H1 (cell line): ENCODE measurements around the gene NPBWR2. TPM values are rescaled to one million over a fixed set of nuclear protein-coding genes. Genes with fewer than 3 reads are reported as not detected.

Source experiments
- CBX5 ChIP-seq: fragments of 300-800, 300-1000 bp; sonication (generic); IDR thresholded peaks from 2 replicates; pipeline ENCODE4 v1.7.1; 2016; ENCODE audit warnings: antibody characterized with exemption, low read length, low read depth
- NRF1 ChIP-seq: IDR thresholded peaks from 2 replicates; pipeline ENCODE4 v1.6.1; 2011; ENCODE audit warnings: mild to moderate bottlenecking, low read depth, low read length, improper control_type of control experiment
- POLR2A ChIP-seq, 2 experiments: IDR thresholded peaks; 1 replicate in 1 of 2; 2 replicates in 1 of 2; pipeline ENCODE4 v1.6.1; 2011; ENCODE audit warnings: low read depth in 2 of 2, low read length in 2 of 2, mild to moderate bottlenecking in 2 of 2; ENCODE audit errors: control extremely low read depth in 1 of 2
- POLR2AphosphoS5 ChIP-seq: IDR thresholded peaks from 2 replicates; pipeline ENCODE4 v1.6.1; 2011; ENCODE audit warnings: low read depth, low read length
- POU5F1 ChIP-seq: IDR thresholded peaks from 2 replicates; pipeline ENCODE4 v1.6.1; 2011; ENCODE audit warnings: low read depth, mild to moderate bottlenecking, low read length, moderate library complexity
- SUZ12 ChIP-seq: fragments of 200-600 bp; sonication (generic); IDR thresholded peaks from 2 replicates; pipeline ENCODE4 v1.6.1; 2012; ENCODE audit warnings: mild to moderate bottlenecking, inconsistent platforms, low read length, moderate library complexity, mixed read lengths
- TEAD4 ChIP-seq: IDR thresholded peaks from 2 replicates; pipeline ENCODE4 v1.6.1; 2012; ENCODE audit warnings: low read depth, low read length, inconsistent platforms, mixed read lengths
- ZNF274 ChIP-seq: IDR thresholded peaks from 2 replicates; pipeline ENCODE4 v1.7.0; 2012; ENCODE audit warnings: low read length, borderline replicate concordance; ENCODE audit errors: extremely low read depth
- polyA plus RNA-seq, 7 experiments: library from polyadenylated mRNA; depleted of rRNA in 3 of 7; stranded (reverse) in 5 of 7; unstranded in 2 of 7; fragments of >200 nt in 5 of 7; fragments of 200-250 nt in 2 of 7; gene quantifications; 1 replicate in 5 of 7; 2 replicates in 1 of 7; 4 replicates in 1 of 7; pipeline versions ENCODE4 v1.2.1 to v1.2.3, GENCODE V29; 2011 to 2013; ENCODE audit warnings: missing spikeins in 2 of 7, mixed read lengths in 2 of 7
- total RNA-seq: library from RNA; stranded (reverse); fragmentation: NEBNext Ultra II Directional; extraction: Animal tissue kit (Norgen Biotek cat#: 25700); gene quantifications from 2 replicates; pipeline ENCODE4 v1.2.1, GENCODE V29; 2021
- TF ChIP-seq, protein P1 (sequence below): IDR thresholded peaks from 2 replicates; pipeline ENCODE4 v1.6.1; 2011; ENCODE audit warnings: low read length, improper control_type of control experiment

Gene NPBWR2
- total and polyA plus RNA-seq, 2 of the 8 experiments (the other 6 are each of a cell fraction or from before 2014, with no cell fraction given): not detected

DNA sequence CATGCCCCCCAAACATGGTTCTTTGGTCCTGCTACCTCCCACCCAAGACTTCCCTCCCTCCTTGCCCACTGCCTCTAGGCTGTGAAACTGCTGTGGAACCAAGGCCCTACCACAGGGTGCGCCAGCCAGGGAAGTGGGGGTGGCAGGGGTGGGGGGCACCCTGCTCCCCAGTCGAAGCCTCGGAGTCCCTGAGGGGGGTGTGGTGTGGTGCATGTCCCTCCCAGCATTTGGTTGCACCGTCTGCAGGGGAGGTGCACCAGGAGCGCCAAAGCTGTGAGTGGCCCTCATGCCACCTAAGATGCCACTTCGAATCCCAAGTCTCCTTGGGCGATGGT lies 29.9 kb downstream of the NPBWR2 start (continued):
- TF ChIP-seq ZNF274: no peak
- TF ChIP-seq, protein P1, sequence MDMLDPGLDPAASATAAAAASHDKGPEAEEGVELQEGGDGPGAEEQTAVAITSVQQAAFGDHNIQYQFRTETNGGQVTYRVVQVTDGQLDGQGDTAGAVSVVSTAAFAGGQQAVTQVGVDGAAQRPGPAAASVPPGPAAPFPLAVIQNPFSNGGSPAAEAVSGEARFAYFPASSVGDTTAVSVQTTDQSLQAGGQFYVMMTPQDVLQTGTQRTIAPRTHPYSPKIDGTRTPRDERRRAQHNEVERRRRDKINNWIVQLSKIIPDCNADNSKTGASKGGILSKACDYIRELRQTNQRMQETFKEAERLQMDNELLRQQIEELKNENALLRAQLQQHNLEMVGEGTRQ: no peak
- no peak for TF ChIP-seq POLR2A (IDR thresholded peaks at IDR 0.05; ENCODE audit: control extremely low read depth in 1 of 2, low read depth in 2 of 2, low read length in 2 of 2)
- no peak for TF ChIP-seq POU5F1
- TF ChIP-seq NRF1: no peak
- no peak for TF ChIP-seq POLR2AphosphoS5
- TF ChIP-seq SUZ12: no peak
- no peak for TF ChIP-seq TEAD4
- no peak for TF ChIP-seq CBX5
